Coronary artery (tissue), 2 donors: ENCODE data around the gene PEX7.

Experiments
- DNase-seq: peaks from one replicate; pipeline ENCODE4 v3.0.0-alpha.2; 2017; ENCODE audit warnings: low spot score
- H3K27ac ChIP-seq, 2 donors: fragments of 200-600 bp; sonication (generic); one replicate each; pipeline ENCODE4 v1.5.1; 2016 to 2019
- H3K4me3 ChIP-seq: fragments of 200-600 bp; sonication (generic); 2 replicates; pipeline ENCODE4 v1.5.1; 2016; ENCODE audit warnings: mild to moderate bottlenecking, moderate library complexity
- TF ChIP-seq, protein P1 (sequence below): fragments of 200-600 bp; sonication (generic); IDR thresholded peaks from one replicate; pipeline ENCODE4 v1.5.1; 2019; ENCODE audit warnings: antibody characterized with exemption

The PEX7 gene

GRCh38 chr6:136887953-136888352, 65.6 kb downstream of the PEX7 start:
- TF ChIP-seq, protein P1, sequence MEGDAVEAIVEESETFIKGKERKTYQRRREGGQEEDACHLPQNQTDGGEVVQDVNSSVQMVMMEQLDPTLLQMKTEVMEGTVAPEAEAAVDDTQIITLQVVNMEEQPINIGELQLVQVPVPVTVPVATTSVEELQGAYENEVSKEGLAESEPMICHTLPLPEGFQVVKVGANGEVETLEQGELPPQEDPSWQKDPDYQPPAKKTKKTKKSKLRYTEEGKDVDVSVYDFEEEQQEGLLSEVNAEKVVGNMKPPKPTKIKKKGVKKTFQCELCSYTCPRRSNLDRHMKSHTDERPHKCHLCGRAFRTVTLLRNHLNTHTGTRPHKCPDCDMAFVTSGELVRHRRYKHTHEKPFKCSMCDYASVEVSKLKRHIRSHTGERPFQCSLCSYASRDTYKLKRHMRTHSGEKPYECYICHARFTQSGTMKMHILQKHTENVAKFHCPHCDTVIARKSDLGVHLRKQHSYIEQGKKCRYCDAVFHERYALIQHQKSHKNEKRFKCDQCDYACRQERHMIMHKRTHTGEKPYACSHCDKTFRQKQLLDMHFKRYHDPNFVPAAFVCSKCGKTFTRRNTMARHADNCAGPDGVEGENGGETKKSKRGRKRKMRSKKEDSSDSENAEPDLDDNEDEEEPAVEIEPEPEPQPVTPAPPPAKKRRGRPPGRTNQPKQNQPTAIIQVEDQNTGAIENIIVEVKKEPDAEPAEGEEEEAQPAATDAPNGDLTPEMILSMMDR, result no peak
- Histone ChIP-seq H3K4me3 (no peak overlapping the region), H3K27ac (no peak overlapping the region)
- DNase-seq, result no peak

DNA sequence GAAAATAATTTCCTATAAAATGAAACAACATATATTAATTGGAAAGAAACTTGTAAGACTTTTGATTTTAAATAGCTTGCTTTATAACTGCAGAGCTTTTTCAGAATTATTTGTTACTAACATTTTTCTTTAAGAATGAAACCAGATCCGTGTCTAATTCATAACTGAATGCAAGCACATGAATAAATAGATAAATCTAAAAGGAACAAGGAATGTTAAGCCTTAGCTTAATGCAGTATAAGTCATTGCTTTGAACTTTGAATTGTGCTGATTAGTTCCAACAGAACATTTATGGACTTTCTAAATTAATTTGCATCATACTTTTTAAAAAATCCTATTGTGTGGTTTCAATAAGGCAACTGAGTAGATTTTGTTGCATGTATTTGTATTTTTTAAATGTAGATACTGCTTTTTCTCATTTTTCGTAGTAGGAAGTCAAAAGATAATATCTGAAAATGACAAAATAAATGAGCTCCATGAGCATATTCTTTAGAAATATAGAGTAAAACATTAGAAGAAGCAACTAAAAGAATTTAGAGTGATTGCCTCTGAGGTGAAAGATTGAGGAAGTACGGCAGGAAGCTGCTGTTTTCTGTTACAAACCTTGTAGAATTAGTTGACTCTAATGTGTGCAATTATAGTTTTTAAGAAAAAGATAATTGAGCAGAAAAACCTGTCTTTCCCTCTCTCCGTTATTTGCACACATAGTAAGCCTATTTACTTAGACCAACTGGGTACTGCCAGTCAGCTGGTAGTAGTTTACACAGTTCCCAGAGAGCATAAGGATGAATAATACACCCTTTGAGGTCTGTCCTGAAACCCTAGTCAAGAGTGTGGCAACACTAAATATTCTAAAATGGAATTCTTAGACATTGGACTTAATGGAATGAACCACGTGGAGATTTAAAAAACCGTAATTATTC, 67.1 kb downstream of the PEX7 start:
- no peak for DNase-seq
- Histone ChIP-seq H3K27ac (no peak overlapping the region), H3K4me3 (no peak overlapping the region)
- TF ChIP-seq, protein P1, result no peak

- Histone ChIP-seq H3K4me3 (no peak overlapping the region), H3K27ac (no peak overlapping the region)
- no peak for DNase-seq
- TF ChIP-seq, protein P1, result no peak
Measured at GRCh38 chr6:136890194-136890839, 67.9 kb downstream of the PEX7 start.

DNA sequence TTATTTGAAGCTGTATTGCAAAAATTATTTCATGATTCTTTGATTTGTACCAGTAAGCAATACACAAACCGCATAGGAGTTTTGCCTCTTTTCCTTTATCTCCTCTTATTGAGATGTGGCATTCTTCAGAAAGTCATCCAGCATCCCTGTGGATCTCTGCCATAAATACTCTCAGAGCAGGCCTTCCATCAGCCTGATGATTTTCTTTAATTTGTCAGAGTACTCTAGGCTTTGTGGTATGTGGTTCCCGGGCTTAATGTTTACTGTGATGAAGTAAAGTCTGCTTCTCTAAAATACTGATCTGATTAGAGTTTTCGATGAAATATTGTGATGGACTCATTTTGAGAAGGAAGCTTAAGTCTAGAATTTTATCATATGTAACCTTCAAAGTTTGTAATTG, 68.6 kb downstream of the PEX7 start:
- Histone ChIP-seq H3K27ac (no peak overlapping the region), H3K4me3 (no peak overlapping the region)
- TF ChIP-seq, protein P1, result no peak
- DNase-seq, result no peak

DNA sequence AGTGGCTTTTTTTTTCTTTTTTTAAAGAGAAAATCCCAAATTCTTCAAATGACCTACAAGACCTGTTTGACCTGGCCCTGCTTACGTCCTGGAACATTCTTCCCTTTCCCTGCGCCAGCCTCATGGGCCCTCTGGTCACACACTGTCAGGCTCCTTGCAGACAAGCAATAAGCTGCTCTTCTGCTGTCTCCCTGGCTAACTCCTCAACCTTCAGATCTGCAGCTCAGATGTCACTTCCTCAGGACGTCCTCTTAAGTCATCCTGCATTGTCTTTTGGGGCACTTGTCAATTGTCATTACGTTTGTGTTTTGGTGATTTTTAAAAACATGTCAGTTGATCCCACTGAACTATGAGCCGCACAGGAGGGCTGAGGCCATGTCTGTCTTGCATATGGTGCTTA, 70.8 kb downstream of the PEX7 start:
- Histone ChIP-seq H3K27ac (no peak overlapping the region), H3K4me3 (no peak overlapping the region)
- no peak for DNase-seq
- TF ChIP-seq, protein P1, result no peak

DNA sequence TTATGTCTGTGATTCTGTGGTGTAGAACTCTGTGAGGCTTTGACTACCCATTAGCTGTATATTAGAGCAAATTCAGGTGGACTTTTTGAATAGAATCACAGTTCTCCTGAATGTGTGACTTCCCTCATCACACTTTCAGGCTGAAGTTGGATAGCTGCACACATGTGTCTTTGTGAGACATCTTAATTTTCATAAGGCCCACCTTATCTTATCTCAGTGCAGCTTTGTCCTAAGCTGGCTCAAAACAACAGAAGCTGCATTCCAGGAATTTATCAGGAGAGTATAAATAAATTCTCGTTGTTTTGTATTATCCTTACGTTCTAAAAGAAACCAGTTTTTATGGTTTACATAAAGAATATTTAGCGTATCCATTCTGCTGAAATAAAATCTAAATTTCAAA, 73.5 kb downstream of the PEX7 start:
- no peak for DNase-seq
- TF ChIP-seq, protein P1, result no peak
- Histone ChIP-seq H3K27ac (no peak overlapping the region), H3K4me3 (no peak overlapping the region)
